Karpas-422 (cell line): ENCODE data around the gene DEGS1. TPM values are rescaled to one million over a fixed set of nuclear protein-coding genes. Genes with fewer than 3 reads are reported as not detected.
"Not testable (repeated sequence)": the region's sequence is repeated elsewhere in the genome, so short reads cannot be mapped to it uniquely, and the experiment has no call there.

Source experiments
- DNase-seq: peaks from one replicate; pipeline ENCODE4 v3.0.0-alpha.2; 2015
- H2AFZ ChIP-seq: fragments of 200-600 bp; sonication (generic); 2 replicates; pipeline ENCODE4 v1.6.1; 2014; ENCODE audit warnings: antibody characterized with exemption, low read length, mixed read lengths
- H3K27ac ChIP-seq: fragments of 200-600 bp; sonication (generic); 2 replicates; pipeline ENCODE4 v1.5.1; 2014; ENCODE audit warnings: mild to moderate bottlenecking, low read length, moderate library complexity
- H3K27me3 ChIP-seq: fragments of 200-600 bp; sonication (generic); 2 replicates; pipeline ENCODE4 v1.6.1; 2014; ENCODE audit warnings: low read length, mixed read lengths
- H3K36me3 ChIP-seq: fragments of 200-600 bp; sonication (generic); 2 replicates; pipeline ENCODE4 v1.6.1; 2014; ENCODE audit warnings: low read length, mixed read lengths; ENCODE audit not compliant: insufficient read depth
- H3K4me1 ChIP-seq: fragments of 200-600 bp; sonication (generic); 2 replicates; pipeline ENCODE4 v1.6.1; 2014; ENCODE audit warnings: mild to moderate bottlenecking, low read length, mixed read lengths
- H3K4me2 ChIP-seq: fragments of 200-600 bp; sonication (generic); 2 replicates; pipeline ENCODE4 v1.6.1; 2014; ENCODE audit warnings: low read length, low read depth, mild to moderate bottlenecking; ENCODE audit not compliant: poor library complexity, severe bottlenecking
- H3K4me3 ChIP-seq: fragments of 200-600 bp; sonication (generic); 2 replicates; pipeline ENCODE4 v1.5.1; 2014; ENCODE audit warnings: mild to moderate bottlenecking, antibody characterized with exemption, low read length, mixed read lengths
- H3K79me2 ChIP-seq: fragments of 200-600 bp; sonication (generic); 2 replicates; pipeline ENCODE4 v1.6.1; 2014; ENCODE audit warnings: mild to moderate bottlenecking, low read length, mixed read lengths
- H3K9ac ChIP-seq: fragments of 200-600 bp; sonication (generic); 2 replicates; pipeline ENCODE4 v1.6.0; 2014; ENCODE audit warnings: low read length
- H3K9me2 ChIP-seq: fragments of 200-600 bp; sonication (generic), shearing (Covaris generic); replicated peaks from 2 replicates; pipeline ENCODE4 v1.6.0; 2014; ENCODE audit warnings: mild to moderate bottlenecking, low read length, moderate library complexity; ENCODE audit not compliant: insufficient read depth
- H3K9me3 ChIP-seq: fragments of 300-700, 200-600 bp; sonication (generic); 2 replicates; pipeline ENCODE4 v1.6.1; 2014; ENCODE audit warnings: low read length, mixed read lengths
- H4K20me1 ChIP-seq: fragments of 200-600 bp; sonication (generic); 2 replicates; pipeline ENCODE4 v1.6.1; 2014; ENCODE audit warnings: mild to moderate bottlenecking, antibody characterized with exemption, low read length, low read depth; ENCODE audit not compliant: insufficient read depth
- total RNA-seq: library from RNA; depleted of rRNA; stranded (reverse); fragments of >200 nt; shearing (Covaris generic); gene quantifications from 2 replicates; pipeline ENCODE4 v1.2.3, GENCODE V29; 2014; ENCODE audit warnings: low replicate concordance

Gene DEGS1
- total RNA-seq, 1 experiment from 2014 or later: 36.1 TPM

DNA sequence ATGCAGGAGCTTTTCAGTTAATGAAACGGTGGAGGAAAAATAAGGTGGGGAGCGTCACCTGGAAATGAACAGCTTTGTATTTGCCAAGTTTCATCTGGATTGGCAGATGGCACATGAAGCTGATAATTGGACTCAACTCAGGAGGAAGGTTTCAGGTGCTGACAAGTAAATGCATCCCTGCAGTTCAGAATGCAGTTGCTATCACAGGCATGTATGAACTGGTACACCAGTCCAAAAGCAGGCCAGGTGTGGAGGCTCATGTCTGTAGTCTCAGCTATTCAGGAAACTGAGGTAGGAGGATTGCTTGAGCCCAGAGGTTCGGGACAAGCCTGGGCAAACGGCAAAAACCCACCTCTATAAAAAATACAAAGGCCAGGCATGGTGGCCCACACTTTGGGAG lies 15.5 kb downstream of the DEGS1 start:
- no peaks in the 10 kb centered on the region for H3K9me2 ChIP-seq
- DNase-seq: no peak
- no peaks in the 10 kb centered on the region for H3K27me3 ChIP-seq
- no peaks in the 10 kb centered on the region for H3K79me2 ChIP-seq
- H2AFZ ChIP-seq: no peak overlapping the region
- no peak overlapping the region for H3K4me3 ChIP-seq
- H3K4me2 ChIP-seq: no peak overlapping the region
- H3K36me3 ChIP-seq: 0 out of 2 replicates have a peak, but pooled peaks cover under 1% of the 10 kb centered on the region
- H3K9me3 ChIP-seq: no peaks in the 10 kb centered on the region
- peaks cover 14% of the 10 kb centered on the region for H3K4me1 ChIP-seq
- H3K9ac ChIP-seq: no peak overlapping the region
- H4K20me1 ChIP-seq: no peaks in the 10 kb centered on the region
- H3K27ac ChIP-seq: no peak overlapping the region

GRCh38 chr1:224199679-224200078 lies 16.6 kb downstream of the DEGS1 start:
- Histone ChIP-seq H3K4me3 (no peak overlapping the region), H3K27ac (no peak overlapping the region), H3K4me2 (no peak overlapping the region), H2AFZ (no peak overlapping the region), H3K4me1 (peaks cover 23% of the 10 kb centered on the region), H3K9me3 (no peaks in the 10 kb centered on the region), H3K9ac (no peak overlapping the region), H3K79me2 (no peaks in the 10 kb centered on the region), H3K36me3 (no peaks in the 10 kb centered on the region), H3K9me2 (no peaks in the 10 kb centered on the region), H4K20me1 (no peaks in the 10 kb centered on the region), H3K27me3 (no peaks in the 10 kb centered on the region)
- peak; percentile 36 for DNase-seq

GRCh38 chr1:224201383-224201782 lies 18.3 kb downstream of the DEGS1 start:
- Histone ChIP-seq H3K9me3 (no peaks in the 10 kb centered on the region), H4K20me1 (no peaks in the 10 kb centered on the region), H3K9me2 (no peaks in the 10 kb centered on the region), H3K79me2 (no peaks in the 10 kb centered on the region), H3K9ac (no peak overlapping the region), H2AFZ (no peak overlapping the region), H3K27ac (no peak overlapping the region), H3K4me1 (peaks cover 26% of the 10 kb centered on the region), H3K4me2 (no peak overlapping the region), H3K36me3 (no peaks in the 10 kb centered on the region), H3K27me3 (no peaks in the 10 kb centered on the region), H3K4me3 (no peak overlapping the region)
- peak; percentile 35 for DNase-seq

DNA sequence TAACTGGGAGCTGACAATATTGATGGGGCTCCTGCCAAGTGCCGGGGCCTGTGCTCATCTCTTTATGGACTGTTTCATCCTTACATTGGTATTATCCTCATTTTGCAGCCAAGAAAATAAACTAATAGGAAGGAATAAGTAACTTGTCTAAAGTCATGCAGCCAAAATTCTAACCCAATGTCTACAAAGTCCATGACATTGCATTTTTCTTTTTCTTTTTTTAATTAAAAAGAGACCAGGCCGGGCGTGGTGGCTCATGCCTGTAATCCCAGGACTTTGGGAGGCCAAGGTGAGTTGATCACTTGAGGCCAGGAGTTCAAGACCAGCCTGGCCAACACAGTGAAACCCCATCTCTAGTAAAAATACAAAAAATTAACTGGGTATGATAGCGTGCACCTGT lies 18.8 kb downstream of the DEGS1 start:
- DNase-seq: no peak
- no peaks in the 10 kb centered on the region for H3K9me3 ChIP-seq

DNA sequence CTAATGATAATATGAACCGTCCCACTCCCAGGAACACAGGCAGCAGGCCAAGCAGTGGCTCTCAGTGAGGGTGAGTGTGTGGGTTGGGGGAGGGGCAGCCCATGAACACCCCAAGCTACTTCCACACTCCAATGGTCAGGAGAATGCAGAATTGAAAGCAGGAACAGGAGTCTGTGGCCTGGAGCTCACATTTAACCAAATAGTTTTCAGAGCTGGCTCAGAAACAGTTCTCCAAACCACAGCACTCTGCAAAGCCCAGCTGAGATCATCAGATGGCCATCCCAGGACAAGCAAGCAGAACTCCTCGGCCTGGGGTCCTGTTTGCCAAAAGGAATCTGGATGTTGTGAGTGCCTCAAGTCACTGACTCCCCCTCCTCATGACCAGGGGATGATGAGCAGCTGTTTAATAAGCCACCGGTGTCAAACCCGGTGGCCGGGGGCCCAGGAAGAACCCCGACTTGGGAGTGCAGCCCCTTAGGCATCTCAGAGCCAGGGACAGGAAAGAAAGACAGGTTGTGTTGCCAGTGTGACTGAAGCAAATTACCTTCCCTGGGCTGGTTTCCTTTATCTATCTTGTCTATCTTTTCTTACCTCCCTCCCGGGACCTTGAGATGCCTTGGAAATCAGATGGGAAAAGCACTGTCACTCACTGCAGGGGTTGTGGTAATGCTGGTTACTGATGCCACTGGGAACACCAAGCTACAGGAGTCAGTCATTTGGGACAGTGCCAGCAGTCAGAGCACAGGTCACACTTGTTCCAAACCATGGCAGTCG lies 20.4 kb downstream of the DEGS1 start:
- H2AFZ ChIP-seq: no peak overlapping the region

More for the DNA sequence above, 18.8 kb downstream of the DEGS1 start:
- Histone ChIP-seq H3K27ac (no peak overlapping the region), H3K36me3 (no peaks in the 10 kb centered on the region), H4K20me1 (no peaks in the 10 kb centered on the region), H3K9me2 (no peaks in the 10 kb centered on the region), H3K27me3 (no peaks in the 10 kb centered on the region), H3K4me2 (no peak overlapping the region), H3K4me3 (no peak overlapping the region), H2AFZ (no peak overlapping the region), H3K4me1 (peaks cover 26% of the 10 kb centered on the region), H3K9ac (no peak overlapping the region), H3K79me2 (no peaks in the 10 kb centered on the region)

DNA sequence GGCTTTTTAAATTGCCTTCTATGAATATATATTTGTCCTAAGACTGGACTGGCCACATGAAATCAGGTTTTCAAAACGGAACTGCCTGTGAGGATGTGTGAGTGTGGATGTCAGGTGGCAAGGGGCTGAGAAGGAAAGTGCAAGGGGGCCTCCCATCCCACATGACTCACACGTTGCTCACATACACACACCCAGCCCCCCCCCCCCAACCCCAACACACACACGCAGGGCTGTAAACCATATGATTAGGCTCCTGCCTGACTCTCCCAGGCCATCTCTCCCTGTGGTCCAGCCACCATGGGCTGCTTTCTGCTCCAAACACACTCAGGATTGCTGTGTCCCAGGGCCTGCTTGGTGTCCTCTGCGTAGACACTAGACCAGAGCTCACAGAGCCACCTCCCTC lies 22.4 kb downstream of the DEGS1 start:
- Histone ChIP-seq H2AFZ (no peak overlapping the region), H3K9ac (no peak overlapping the region), H3K9me3 (no peaks in the 10 kb centered on the region), H3K4me2 (no peak overlapping the region), H3K27ac (no peak overlapping the region), H3K9me2 (no peaks in the 10 kb centered on the region), H3K27me3 (no peaks in the 10 kb centered on the region), H3K36me3 (no peaks in the 10 kb centered on the region), H3K4me3 (no peak overlapping the region), H3K4me1 (peaks cover 26% of the 10 kb centered on the region), H3K79me2 (no peaks in the 10 kb centered on the region), H4K20me1 (no peaks in the 10 kb centered on the region)
- DNase-seq: peak; percentile 39

More for the DNA sequence above, 20.4 kb downstream of the DEGS1 start:
- H3K9ac ChIP-seq: no peak overlapping the region
- H3K27me3 ChIP-seq: no peaks in the 10 kb centered on the region
- peaks cover 26% of the 10 kb centered on the region for H3K4me1 ChIP-seq
- no peaks in the 10 kb centered on the region for H3K79me2 ChIP-seq
- H3K4me2 ChIP-seq: peak overlapping the region; percentile 20
- H3K36me3 ChIP-seq: no peaks in the 10 kb centered on the region
- DNase-seq: peak; percentile 60
- H3K9me3 ChIP-seq: no peaks in the 10 kb centered on the region
- H3K9me2 ChIP-seq: no peaks in the 10 kb centered on the region
- no peak overlapping the region for H3K27ac ChIP-seq
- no peaks in the 10 kb centered on the region for H4K20me1 ChIP-seq
- H3K4me3 ChIP-seq: no peak overlapping the region

- H3K4me2 ChIP-seq, H2AFZ ChIP-seq, H3K27ac ChIP-seq, H3K9ac ChIP-seq, H3K9me2 ChIP-seq, H3K27me3 ChIP-seq, H3K79me2 ChIP-seq, H3K9me3 ChIP-seq, H4K20me1 ChIP-seq, H3K4me3 ChIP-seq, H3K36me3 ChIP-seq: not testable (repeated sequence)
- H3K4me1 ChIP-seq: peaks cover 23% of the 10 kb centered on the region
- DNase-seq: peak; percentile 17
Observed at GRCh38 chr1:224205931-224206538, 23.0 kb downstream of the DEGS1 start.

DNA sequence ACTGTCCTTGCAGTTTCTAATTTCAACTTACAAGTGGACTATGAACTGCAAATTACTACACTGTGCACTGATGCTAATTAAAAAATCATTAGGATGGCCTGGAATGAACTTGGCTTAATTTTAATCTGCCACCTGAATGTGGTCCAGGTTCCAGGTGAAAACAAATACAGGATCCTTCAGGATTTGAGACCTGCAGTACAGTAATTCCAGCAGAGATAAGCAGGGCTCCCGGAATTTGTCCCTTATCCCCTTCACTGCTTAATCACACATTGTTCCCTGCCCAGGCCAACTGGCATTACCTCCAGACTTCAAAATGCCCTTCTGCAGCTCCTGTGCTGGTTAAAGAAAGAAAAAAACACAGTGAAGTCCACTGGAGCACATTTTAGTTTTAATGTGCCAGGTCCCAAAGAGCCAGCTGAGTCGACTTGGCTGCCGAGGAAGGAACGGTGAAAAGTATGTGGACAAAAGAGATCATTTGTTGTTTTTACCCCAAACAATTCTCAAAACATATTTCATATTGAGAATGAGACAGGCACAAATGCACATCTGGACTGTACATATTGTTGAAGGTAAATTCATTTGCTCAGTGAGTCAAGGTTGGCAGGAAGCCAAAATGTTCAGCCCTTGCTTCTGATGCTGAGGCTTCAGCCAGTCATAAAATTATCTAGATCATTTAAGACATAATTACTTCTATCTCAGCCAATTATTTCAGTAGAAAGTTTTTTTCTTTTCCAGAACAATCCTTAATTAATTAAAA lies 28.3 kb downstream of the DEGS1 start:
- Histone ChIP-seq H3K79me2 (no peaks in the 10 kb centered on the region), H3K4me1 (peaks cover 5% of the 10 kb centered on the region; the same call in 1 of the 2 replicates), H3K9me2 (no peaks in the 10 kb centered on the region), H3K36me3 (no peaks in the 10 kb centered on the region), H3K4me3 (no peak overlapping the region), H3K9me3 (no peaks in the 10 kb centered on the region), H3K9ac (no peak overlapping the region), H3K4me2 (no peak overlapping the region), H3K27me3 (no peaks in the 10 kb centered on the region), H2AFZ (no peak overlapping the region), H3K27ac (no peak overlapping the region), H4K20me1 (no peaks in the 10 kb centered on the region)
- DNase-seq: peak; percentile 56
